ENCODE measurements around the gene ZNF691. TPM values are rescaled to one million over a fixed set of nuclear protein-coding genes. Genes with fewer than 3 reads are reported as not detected.
"Not testable (repeated sequence)": the region's sequence is repeated elsewhere in the genome, so short reads cannot be mapped to it uniquely, and the experiment has no call there.

Gene ZNF691
- total RNA-seq, 2 experiments from 2014 or later, result 6.9 to 7.5 TPM

- H3K4me1 Mint-ChIP-seq (ENCODE audit: low read depth), result no peaks in the 10 kb centered on the region
- ChIA-PET CTCF (interaction anchor here (1.1 to 1.2 kb wide), 2 partner anchors 15 to 44 kb away, joined by 3 read pairs; partner anchors contain the start of genes ERMAP and ZNF691), POLR2A (no interaction called here)
- ATAC-seq, result no peak
- no peaks in the 10 kb centered on the region for H3K36me3 Mint-ChIP-seq (ENCODE audit: low read depth)
- H3K9me3 Mint-ChIP-seq, result peaks cover 4% of the 10 kb centered on the region
- no peak overlapping the region for H3K4me3 Mint-ChIP-seq
- H3K27me3 Mint-ChIP-seq, result peaks cover 20% of the 10 kb centered on the region
- H3K27ac Mint-ChIP-seq, result no peak overlapping the region
- intact Hi-C loops (cut with micrococcal nuclease), result no loop called here
- DNase-seq, result no peak
- TF ChIP-seq CTCF (IDR thresholded peaks at IDR 0.05), result no peak
Observed at GRCh38 chr1:42861014-42861399, 14.6 kb downstream of the ZNF691 start.

- no peak overlapping the region for H3K27ac Mint-ChIP-seq
- ATAC-seq (no peak), DNase-seq (no peak)
- no peak for TF ChIP-seq CTCF (IDR thresholded peaks at IDR 0.05)
- no peaks in the 10 kb centered on the region for H3K9me3 Mint-ChIP-seq
- intact Hi-C loops (cut with micrococcal nuclease), result no loop called here
- ChIA-PET POLR2A (interaction anchor here (0.7 kb wide), 1 partner anchor 121 kb away, joined by 3 read pairs; no protein-coding TSS in a partner anchor), CTCF (interaction anchor here (1.4 kb wide), 2 partner anchors 20 to 207 kb away, joined by 3 to 4 read pairs; partner anchors contain the start of gene ZNF691)
- H3K36me3 Mint-ChIP-seq (ENCODE audit: low read depth), result no peaks in the 10 kb centered on the region
- peaks cover 9% of the 10 kb centered on the region for H3K27me3 Mint-ChIP-seq
- no peak overlapping the region for H3K4me3 Mint-ChIP-seq
- H3K4me1 Mint-ChIP-seq (ENCODE audit: low read depth), result no peaks in the 10 kb centered on the region
Observed at GRCh38 chr1:42866549-42866948, 20.1 kb downstream of the ZNF691 start.

GRCh38 chr1:42868466-42868865, 22.1 kb downstream of the ZNF691 start:
- intact Hi-C loops (cut with micrococcal nuclease); ATAC-seq; DNase-seq; H3K4me3 Mint-ChIP-seq; H3K9me3 Mint-ChIP-seq; CTCF ChIA-PET; H3K36me3 Mint-ChIP-seq (ENCODE audit: low read depth); H3K27me3 Mint-ChIP-seq; H3K4me1 Mint-ChIP-seq (ENCODE audit: low read depth); H3K27ac Mint-ChIP-seq; POLR2A ChIA-PET: not testable (repeated sequence)

GRCh38 chr1:42869254-42869653, 22.8 kb downstream of the ZNF691 start:
- ATAC-seq; CTCF ChIA-PET; H3K36me3 Mint-ChIP-seq (ENCODE audit: low read depth); H3K27ac Mint-ChIP-seq; H3K27me3 Mint-ChIP-seq; POLR2A ChIA-PET; DNase-seq; H3K9me3 Mint-ChIP-seq; H3K4me3 Mint-ChIP-seq; intact Hi-C loops (cut with micrococcal nuclease); H3K4me1 Mint-ChIP-seq (ENCODE audit: low read depth): not testable (repeated sequence)

- H3K4me1 Mint-ChIP-seq (ENCODE audit: low read depth); H3K36me3 Mint-ChIP-seq (ENCODE audit: low read depth); intact Hi-C loops (cut with micrococcal nuclease); POLR2A ChIA-PET; H3K9me3 Mint-ChIP-seq; H3K27ac Mint-ChIP-seq; ATAC-seq; H3K27me3 Mint-ChIP-seq; DNase-seq; H3K4me3 Mint-ChIP-seq; CTCF ChIA-PET: not testable (repeated sequence)
Observed at GRCh38 chr1:42869751-42870150, 23.3 kb downstream of the ZNF691 start.

- not testable (repeated sequence) for ATAC-seq
Observed at GRCh38 chr1:42873108-42873507, 26.7 kb downstream of the ZNF691 start.

GRCh38 chr1:42873670-42874069, 27.3 kb downstream of the ZNF691 start:
- Mint-ChIP-seq H3K27me3 (no peaks in the 10 kb centered on the region), H3K4me3 (no peak overlapping the region), H3K36me3 (ENCODE audit: low read depth) (peaks cover 1% of the 10 kb centered on the region), H3K9me3 (peaks cover 5% of the 10 kb centered on the region), H3K4me1 (ENCODE audit: low read depth) (no peaks in the 10 kb centered on the region), H3K27ac (no peak overlapping the region)
- ChIA-PET POLR2A (interaction anchor here (0.6 kb wide), 1 partner anchor 426 kb away, joined by 3 read pairs; no protein-coding TSS in a partner anchor), CTCF (interaction anchor here (0.9 to 2.1 kb wide), 3 partner anchors 11 to 226 kb away, joined by 3 to 8 read pairs (median 3); no protein-coding TSS in a partner anchor)
- no peak for TF ChIP-seq CTCF (IDR thresholded peaks at IDR 0.05)
- intact Hi-C loops (cut with micrococcal nuclease), result no loop called here
- ATAC-seq (no peak), DNase-seq (no peak)

More at GRCh38 chr1:42873108-42873507, 26.7 kb downstream of the ZNF691 start:
- H3K4me3 Mint-ChIP-seq; H3K27me3 Mint-ChIP-seq; H3K36me3 Mint-ChIP-seq (ENCODE audit: low read depth); intact Hi-C loops (cut with micrococcal nuclease); H3K27ac Mint-ChIP-seq; H3K4me1 Mint-ChIP-seq (ENCODE audit: low read depth); H3K9me3 Mint-ChIP-seq; DNase-seq: not testable (repeated sequence)
- ChIA-PET CTCF (interaction anchor here (0.9 to 2.1 kb wide), 4 partner anchors 11 to 226 kb away, joined by 3 to 8 read pairs (median 3); no protein-coding TSS in a partner anchor), POLR2A (interaction anchor here (0.6 kb wide), 1 partner anchor 10 kb away, joined by 3 read pairs; no protein-coding TSS in a partner anchor)
